T1000 (cell line): ENCODE results near the gene ATP6V0B.

Experiments
- DNase-seq: peaks from one replicate; lab custom pipeline; 2025; ENCODE audit warnings: mixed read lengths; lab: John Stamatoyannopoulos, UW

Gene ATP6V0B

GRCh38 chr1:44002606-44003157, 27.9 kb downstream of the ATP6V0B start:
- DNase-seq, result no peak

GRCh38 chr1:44008259-44008658, 33.5 kb downstream of the ATP6V0B start:
- no peak for DNase-seq

GRCh38 chr1:44010935-44011471, 36.2 kb downstream of the ATP6V0B start:
- DNase-seq, result no peak

GRCh38 chr1:44012404-44012803, 37.6 kb downstream of the ATP6V0B start:
- DNase-seq, result no peak

DNA sequence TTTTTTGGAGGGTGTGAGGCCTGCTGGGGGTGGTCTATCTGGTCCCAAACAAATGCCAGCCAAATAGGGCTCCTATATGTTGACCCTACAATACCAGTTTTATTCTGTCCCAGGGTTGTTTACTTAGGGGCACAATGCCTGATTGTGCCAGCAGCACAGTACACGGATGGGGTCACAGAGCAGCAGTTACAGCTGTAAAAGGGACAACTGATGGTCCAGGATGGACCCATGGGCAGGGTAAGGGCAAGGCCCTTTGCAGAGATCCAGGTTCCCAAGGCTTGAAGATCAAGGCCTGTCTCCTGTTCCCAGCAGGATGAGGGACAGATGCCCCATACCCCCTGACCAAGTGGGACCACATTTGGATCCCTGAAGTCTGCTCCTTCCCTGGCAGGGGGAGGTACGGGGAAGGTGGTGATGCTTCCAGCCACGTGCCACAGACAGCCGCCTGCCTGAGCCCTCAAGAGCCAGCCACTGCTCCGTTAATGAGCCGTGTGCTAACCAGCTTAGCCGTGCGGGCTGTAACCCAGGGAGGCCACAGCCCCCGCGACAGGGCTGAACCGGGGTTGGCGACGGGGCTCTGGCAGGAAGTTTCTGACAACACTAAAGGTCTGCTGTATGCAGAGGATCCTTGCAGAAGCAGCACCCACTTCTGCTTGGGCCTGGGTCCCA, 38.3 kb downstream of the ATP6V0B start:
- no peak for DNase-seq

DNA sequence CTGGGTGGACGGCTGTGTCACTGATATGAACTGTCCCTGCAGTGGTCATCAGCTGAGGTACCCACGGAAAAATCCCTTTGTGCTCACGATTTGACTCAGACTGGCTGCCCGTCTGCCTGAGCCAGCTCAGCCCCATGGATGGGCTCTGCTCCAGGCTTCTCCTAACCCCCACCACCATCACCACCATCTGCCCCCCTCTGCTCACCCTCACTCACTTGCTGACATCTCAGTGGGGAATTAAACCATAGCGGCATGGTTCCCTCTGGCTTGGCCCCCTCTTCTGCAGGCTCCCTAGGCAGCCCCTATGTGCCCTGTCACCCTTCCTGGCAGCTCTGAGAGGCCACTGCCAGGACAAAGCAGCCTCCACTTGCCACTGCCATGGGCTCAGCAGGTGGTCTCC, 39.2 kb downstream of the ATP6V0B start:
- DNase-seq, result no peak

GRCh38 chr1:44014365-44015104, 39.8 kb downstream of the ATP6V0B start:
- no peak for DNase-seq

DNA sequence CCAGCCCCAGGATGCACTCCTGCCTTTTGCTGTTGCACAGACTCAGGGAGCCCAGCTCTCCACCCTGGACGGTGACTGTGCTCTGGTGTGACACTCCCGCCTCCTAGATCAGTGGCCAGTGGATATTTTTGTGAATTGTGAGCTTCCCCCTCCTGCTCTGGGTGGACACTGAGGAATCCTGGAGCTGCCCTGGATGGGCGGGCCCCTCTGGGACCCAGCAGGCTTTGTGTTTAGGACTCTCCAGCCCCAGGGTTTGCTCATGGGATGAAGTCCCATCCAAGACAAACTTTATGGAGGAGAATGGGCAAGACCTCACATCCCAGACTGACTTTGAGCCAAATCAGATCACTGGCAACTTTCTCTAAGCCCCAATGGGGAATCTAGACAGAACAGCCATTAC, 40.4 kb downstream of the ATP6V0B start:
- no peak for DNase-seq

DNA sequence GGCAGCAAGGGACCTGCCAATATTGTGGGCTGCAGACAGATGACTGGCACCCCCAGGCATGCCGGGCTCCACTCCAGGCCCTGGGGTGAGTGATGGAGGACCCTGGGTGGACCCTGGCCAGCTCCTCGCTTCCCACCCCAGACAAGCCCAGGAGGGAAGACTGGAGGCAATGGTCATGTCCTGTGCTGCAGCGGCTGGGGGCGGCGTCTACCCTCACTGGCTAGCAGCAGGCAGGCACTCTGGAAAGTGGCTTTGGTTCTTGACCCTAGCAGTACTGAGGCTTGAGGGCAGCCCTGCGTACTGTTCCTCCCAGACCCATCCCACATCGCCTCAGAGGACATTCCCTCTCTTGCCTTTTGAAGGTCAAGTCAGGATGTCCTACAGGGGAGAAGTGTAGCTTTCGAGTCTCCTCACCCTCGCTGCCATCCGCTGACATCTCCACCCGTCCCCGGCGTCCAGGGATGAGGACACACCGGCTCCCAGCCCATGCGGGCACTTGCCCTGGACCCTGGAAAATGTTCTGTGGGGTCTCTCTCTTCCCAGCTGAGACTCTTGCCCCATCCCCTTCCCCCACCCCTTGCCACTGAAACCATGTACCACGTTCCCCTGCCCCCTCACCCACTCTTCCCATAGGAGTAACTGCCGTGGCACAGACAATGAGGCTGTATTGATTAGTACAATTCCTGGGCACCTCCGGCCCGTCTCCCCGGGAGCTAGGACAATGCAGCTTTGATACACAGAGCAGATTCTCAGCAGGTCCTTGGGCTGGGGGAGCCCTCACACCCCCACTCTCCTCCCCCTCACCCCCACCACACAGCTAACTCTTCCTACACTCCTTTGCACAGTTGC, 41.5 kb downstream of the ATP6V0B start:
- no peak for DNase-seq

- DNase-seq, result no peak
Observed at GRCh38 chr1:44016890-44017400, 42.2 kb downstream of the ATP6V0B start.

DNA sequence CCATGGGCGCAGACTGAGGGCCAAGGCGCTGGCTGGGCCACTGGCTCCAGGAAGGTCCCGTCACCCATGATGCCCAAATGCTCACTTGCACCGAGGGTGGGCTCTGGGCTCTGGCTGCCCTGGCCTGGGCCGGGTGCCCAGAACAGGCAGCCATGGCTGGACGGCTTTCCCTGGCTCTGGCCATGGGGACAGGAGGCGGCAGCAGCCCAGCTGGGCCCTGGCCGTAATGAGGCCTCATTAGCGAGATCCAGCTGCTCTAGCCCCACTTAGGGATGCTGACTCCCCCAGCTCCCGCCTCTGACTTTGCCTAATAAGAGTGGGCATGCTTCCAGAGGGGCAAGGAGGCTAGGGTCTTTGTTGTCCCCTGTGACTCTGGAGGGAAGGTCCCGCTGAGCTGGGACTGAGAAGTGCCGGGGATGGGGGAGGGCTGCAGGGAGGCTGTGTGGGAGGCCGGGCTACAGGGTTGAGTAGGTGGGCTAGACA, 44.7 kb downstream of the ATP6V0B start:
- DNase-seq, result no peak

DNA sequence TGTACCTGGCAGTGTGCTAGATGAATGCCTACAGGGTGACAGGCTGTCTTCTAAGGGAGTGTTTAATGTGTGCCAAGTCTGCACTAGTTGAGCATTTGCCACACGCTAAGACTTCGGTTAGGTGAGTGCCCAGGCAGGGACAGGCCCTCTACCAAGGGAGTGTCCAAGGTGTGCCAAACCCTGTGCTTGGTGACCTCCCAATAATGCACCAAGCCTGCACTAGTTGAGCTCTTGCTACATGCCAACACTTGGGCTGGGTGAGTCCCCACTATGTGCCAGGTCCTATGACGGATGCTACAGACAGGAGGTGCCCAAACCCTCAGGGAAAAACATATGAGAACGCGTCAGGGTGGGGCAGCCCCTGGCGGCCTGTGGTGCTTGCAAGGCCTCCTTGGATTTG, 45.7 kb downstream of the ATP6V0B start:
- no peak for DNase-seq

DNA sequence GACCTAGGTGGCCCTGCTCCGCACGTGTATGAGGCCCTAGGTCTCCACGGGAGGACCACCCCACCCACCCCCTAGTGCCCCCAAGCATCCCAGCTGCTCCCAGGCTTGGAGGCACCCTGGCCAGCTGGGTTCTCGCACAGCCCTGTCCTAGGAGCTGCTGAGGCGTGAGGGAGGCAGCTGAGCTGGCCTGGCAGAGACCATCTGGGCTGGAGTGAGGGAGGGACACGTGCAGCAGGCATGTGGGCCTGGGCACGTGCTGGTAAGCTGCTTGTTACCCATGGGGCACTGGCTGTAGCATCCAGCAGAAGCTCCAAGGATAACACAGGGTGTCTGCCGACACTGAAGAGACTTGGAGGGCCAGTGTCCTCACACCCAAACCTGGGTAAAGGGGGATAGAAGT, 46.4 kb downstream of the ATP6V0B start:
- DNase-seq, result no peak

- no peak for DNase-seq
Observed at GRCh38 chr1:44021581-44022321, 47.0 kb downstream of the ATP6V0B start.

GRCh38 chr1:44024031-44024902, 49.5 kb downstream of the ATP6V0B start:
- DNase-seq, result no peak

- no peak for DNase-seq
Observed at GRCh38 chr1:44024903-44025525, 50.3 kb downstream of the ATP6V0B start.

GRCh38 chr1:44025816-44026215, 51.1 kb downstream of the ATP6V0B start:
- DNase-seq, result no peak

GRCh38 chr1:44027320-44027719, 52.6 kb downstream of the ATP6V0B start:
- DNase-seq, result no peak
